Activated naive CD4-positive, alpha-beta T cell treated with anti-CD3 and anti-CD28 coated beads, Interleukin-2, amount 10 ng/mL, durations not matched to agents 7 days and 5 days (primary cell): Measurements from ENCODE around the gene N4BP2.
A peak's percentile ranks its signal among the peaks of the same experiment; 100 is the strongest.
"Not testable (repeated sequence)": the region's sequence is repeated elsewhere in the genome, so short reads cannot be mapped to it uniquely, and the experiment has no call there.

ENCODE experiments used
- CTCF ChIA-PET: fragments of 350-600 bp; sonication (Branson Sonifier 250); formaldehyde crosslinking; loops from one replicate; lab custom pipeline; 2021; ENCODE audit warnings: antibody characterized with exemption; lab: Charles Lee
- DNase-seq: peaks from one replicate; pipeline ENCODE4 v3.0.0-alpha.2; 2020
- H3K27ac Mint-ChIP-seq: one replicate; pipeline ENCODE4 v1.8.0; 2021; ENCODE audit warnings: mild to moderate bottlenecking, moderate library complexity, mixed read lengths
- H3K27me3 Mint-ChIP-seq: one replicate; pipeline ENCODE4 v1.8.0; 2021; ENCODE audit warnings: mild to moderate bottlenecking, mixed read lengths
- H3K36me3 Mint-ChIP-seq: one replicate; pipeline ENCODE4 v1.8.0; 2021; ENCODE audit warnings: mixed read lengths
- H3K4me1 Mint-ChIP-seq: one replicate; pipeline ENCODE4 v1.8.0; 2021; ENCODE audit warnings: mixed read lengths
- H3K4me3 Mint-ChIP-seq: one replicate; pipeline ENCODE4 v1.8.0; 2021; ENCODE audit warnings: mild to moderate bottlenecking, moderate library complexity, mixed read lengths
- H3K9me3 Mint-ChIP-seq: one replicate; pipeline ENCODE4 v1.8.0; 2021; ENCODE audit warnings: mixed read lengths

The N4BP2 gene

DNA sequence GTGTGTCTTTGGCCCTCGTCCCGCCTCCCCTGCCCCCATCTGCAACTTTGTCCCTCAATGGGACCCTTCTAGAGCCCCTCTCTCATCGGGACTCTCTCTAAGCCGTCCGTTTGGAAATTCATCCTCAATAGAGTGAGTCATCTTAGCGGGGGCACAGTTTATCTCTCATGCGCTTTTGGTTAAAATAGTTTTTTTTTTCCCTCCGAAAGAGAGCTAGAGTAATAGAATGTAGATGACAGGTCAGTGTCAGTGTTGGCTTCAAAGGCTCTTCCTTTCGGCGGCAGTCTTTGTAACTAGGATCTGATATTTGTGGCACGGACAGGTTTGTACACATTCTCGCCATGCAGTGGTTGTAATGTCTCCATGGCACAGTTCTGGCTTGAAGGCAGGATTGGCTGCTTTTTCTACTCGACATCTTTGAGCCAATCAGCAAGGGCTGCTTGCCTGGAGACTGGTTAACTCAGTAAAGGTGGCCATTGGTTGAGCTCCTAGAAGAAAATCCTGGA, 989 bp downstream of the N4BP2 start:
- H3K27ac Mint-ChIP-seq, result peak overlapping the region; percentile 98
- CTCF ChIA-PET, result interaction anchor here (0.7 to 3.5 kb wide), 3 partner anchors 29 to 259 kb away, joined by 3 to 16 read pairs (median 3); no protein-coding TSS in a partner anchor
- DNase-seq, result peak; percentile 85
- H3K36me3 Mint-ChIP-seq, result peaks cover 26% of the 10 kb centered on the region
- peaks cover 3% of the 10 kb centered on the region for H3K27me3 Mint-ChIP-seq
- no peaks in the 10 kb centered on the region for H3K9me3 Mint-ChIP-seq
- peak overlapping the region; percentile 96 for H3K4me3 Mint-ChIP-seq
- H3K4me1 Mint-ChIP-seq, result peaks cover 50% of the 10 kb centered on the region

GRCh38 chr4:40058121-40058520, 1.5 kb downstream of the N4BP2 start:
- Mint-ChIP-seq H3K27me3 (peaks cover 3% of the 10 kb centered on the region), H3K9me3 (no peaks in the 10 kb centered on the region), H3K4me3 (peak overlapping the region; percentile 96), H3K4me1 (peaks cover 48% of the 10 kb centered on the region), H3K27ac (peak overlapping the region; percentile 98), H3K36me3 (peaks cover 30% of the 10 kb centered on the region)
- CTCF ChIA-PET, result interaction anchor here (0.7 to 3.5 kb wide), 3 partner anchors 30 to 259 kb away, joined by 3 to 16 read pairs (median 3); no protein-coding TSS in a partner anchor
- no peak for DNase-seq

DNA sequence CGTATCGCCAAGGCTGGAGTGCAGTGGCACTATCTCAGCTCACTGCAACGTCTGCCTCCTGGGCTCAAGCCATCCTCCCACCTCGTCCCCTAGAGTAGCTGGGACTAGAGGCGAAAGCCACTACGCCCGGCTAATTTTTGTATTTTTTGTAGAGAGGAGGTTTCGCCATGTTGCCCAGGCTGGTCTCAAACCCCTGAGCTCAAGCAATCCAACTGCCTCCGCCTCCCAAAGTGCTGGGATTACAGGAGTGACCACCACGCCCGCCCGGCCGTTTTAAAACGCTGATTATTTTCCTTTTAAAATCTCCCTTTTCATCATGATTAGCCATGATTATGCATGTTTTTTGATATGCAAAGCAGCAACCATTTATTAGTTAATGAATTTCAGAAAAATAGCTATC, 2.2 kb downstream of the N4BP2 start:
- CTCF ChIA-PET, result interaction anchor here (1.2 to 3.5 kb wide), 2 partner anchors 258 to 267 kb away, joined by 5 to 16 read pairs; no protein-coding TSS in a partner anchor
- Mint-ChIP-seq H3K27ac (peak overlapping the region; percentile 69), H3K4me3 (peak overlapping the region; percentile 73), H3K9me3 (no peaks in the 10 kb centered on the region), H3K36me3 (peaks cover 36% of the 10 kb centered on the region), H3K27me3 (peaks cover 3% of the 10 kb centered on the region), H3K4me1 (peaks cover 46% of the 10 kb centered on the region)
- no peak for DNase-seq

GRCh38 chr4:40059362-40059761, 2.7 kb downstream of the N4BP2 start:
- Mint-ChIP-seq H3K36me3 (peaks cover 41% of the 10 kb centered on the region), H3K4me3 (peak overlapping the region; percentile 73), H3K9me3 (no peaks in the 10 kb centered on the region), H3K4me1 (peaks cover 45% of the 10 kb centered on the region), H3K27ac (no peak overlapping the region), H3K27me3 (peaks cover 3% of the 10 kb centered on the region)
- DNase-seq, result no peak
- CTCF ChIA-PET, result interaction anchor here (1.2 to 3.5 kb wide), 2 partner anchors 257 to 266 kb away, joined by 5 to 16 read pairs; no protein-coding TSS in a partner anchor

DNA sequence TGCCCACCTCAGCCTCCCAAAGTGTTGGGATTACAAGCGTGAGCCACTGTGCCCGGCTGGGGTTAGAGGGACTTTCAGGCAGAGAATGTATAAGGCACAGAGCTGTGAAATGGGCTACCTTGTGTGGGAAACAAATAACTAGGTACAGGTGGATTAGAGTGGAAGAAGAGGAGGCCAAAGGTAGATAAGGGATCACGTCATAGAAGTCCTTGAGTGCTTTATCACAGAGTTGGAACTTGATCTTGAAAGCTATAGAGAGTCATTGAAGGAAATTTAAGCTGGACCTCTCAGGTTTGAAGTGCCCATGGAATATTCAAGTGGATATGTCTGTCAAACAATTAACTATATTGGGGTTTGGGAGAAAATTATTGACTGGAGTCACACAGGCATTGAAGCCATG, 8.4 kb downstream of the N4BP2 start:
- CTCF ChIA-PET, result interaction anchor here (0.6 kb wide), 1 partner anchor 92 kb away, joined by 4 read pairs; no protein-coding TSS in a partner anchor
- H3K4me1 Mint-ChIP-seq, result peaks cover 61% of the 10 kb centered on the region
- H3K9me3 Mint-ChIP-seq, result no peaks in the 10 kb centered on the region
- peaks cover 68% of the 10 kb centered on the region for H3K36me3 Mint-ChIP-seq
- no peaks in the 10 kb centered on the region for H3K27me3 Mint-ChIP-seq
- no peak overlapping the region for H3K4me3 Mint-ChIP-seq
- no peak overlapping the region for H3K27ac Mint-ChIP-seq
- DNase-seq, result no peak

- Mint-ChIP-seq H3K4me1 (peaks cover 67% of the 10 kb centered on the region), H3K36me3 (peaks cover 64% of the 10 kb centered on the region), H3K27ac (peak overlapping the region; percentile 67), H3K9me3 (no peaks in the 10 kb centered on the region), H3K27me3 (no peaks in the 10 kb centered on the region), H3K4me3 (no peak overlapping the region)
- CTCF ChIA-PET, result interaction anchor here (0.8 kb wide), 1 partner anchor 88 kb away, joined by 3 read pairs; no protein-coding TSS in a partner anchor
- DNase-seq, result no peak
Observed at GRCh38 chr4:40066651-40067050, 10.0 kb downstream of the N4BP2 start.

- Mint-ChIP-seq H3K36me3 (peaks cover 49% of the 10 kb centered on the region), H3K4me3 (no peak overlapping the region), H3K27ac (no peak overlapping the region), H3K27me3 (no peaks in the 10 kb centered on the region), H3K4me1 (peaks cover 49% of the 10 kb centered on the region), H3K9me3 (no peaks in the 10 kb centered on the region)
- no peak for DNase-seq
- CTCF ChIA-PET, result no interaction called here
Observed at GRCh38 chr4:40070387-40070786, 13.7 kb downstream of the N4BP2 start.

DNA sequence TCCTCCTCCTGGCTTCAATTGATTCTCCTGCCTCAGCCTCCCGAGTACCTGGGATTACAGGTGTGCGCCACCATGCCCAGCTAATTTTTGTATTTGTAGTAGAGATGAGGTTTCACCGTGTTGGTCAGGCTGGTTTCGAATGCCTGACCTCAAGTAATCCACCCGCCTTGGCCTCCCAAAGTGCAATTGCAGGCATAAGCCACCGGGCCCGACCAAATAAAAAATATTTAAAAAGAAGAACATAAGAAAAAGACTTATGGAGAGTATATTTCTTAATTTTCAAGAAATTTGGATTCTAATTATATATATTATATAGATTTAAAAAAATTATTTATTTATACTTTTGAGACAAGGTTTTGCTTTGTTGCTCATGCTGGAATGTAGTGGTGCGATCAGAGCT, 29.8 kb downstream of the N4BP2 start:
- no peak overlapping the region for H3K27ac Mint-ChIP-seq
- H3K27me3 Mint-ChIP-seq, result no peaks in the 10 kb centered on the region
- no peak overlapping the region for H3K4me3 Mint-ChIP-seq
- CTCF ChIA-PET, result no interaction called here
- peaks cover 7% of the 10 kb centered on the region for H3K4me1 Mint-ChIP-seq
- peaks cover 29% of the 10 kb centered on the region for H3K36me3 Mint-ChIP-seq
- no peaks in the 10 kb centered on the region for H3K9me3 Mint-ChIP-seq
- DNase-seq, result no peak

DNA sequence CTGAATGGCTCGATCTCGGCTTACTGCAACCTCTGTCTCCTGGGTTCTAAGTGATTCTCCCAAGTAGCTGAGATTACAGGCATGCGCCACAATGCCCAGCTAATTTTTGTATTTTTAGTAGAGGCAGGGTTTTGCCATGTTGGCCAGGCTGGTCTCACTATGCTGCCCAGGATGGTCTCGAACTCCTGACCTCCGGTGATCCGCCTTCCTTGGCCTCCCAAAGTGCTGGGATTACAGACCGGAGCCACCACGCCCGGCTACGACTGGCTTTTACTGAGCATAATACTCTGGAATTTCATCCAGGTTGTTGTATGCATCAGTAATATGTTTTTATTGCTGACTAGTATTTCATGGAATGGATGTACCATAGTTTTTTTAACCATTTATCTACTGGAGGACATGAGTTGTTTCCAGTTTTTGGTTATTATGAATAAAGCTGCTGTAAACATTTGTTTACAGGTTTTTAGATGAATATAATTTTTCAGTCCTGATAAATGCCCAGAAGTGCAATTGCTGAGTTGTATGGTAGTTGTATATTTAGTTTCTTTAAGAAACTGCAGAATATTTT, 31.2 kb downstream of the N4BP2 start:
- Mint-ChIP-seq H3K36me3 (peaks cover 30% of the 10 kb centered on the region), H3K4me1 (peaks cover 7% of the 10 kb centered on the region), H3K27me3 (no peaks in the 10 kb centered on the region), H3K27ac (no peak overlapping the region), H3K4me3 (no peak overlapping the region), H3K9me3 (no peaks in the 10 kb centered on the region)
- CTCF ChIA-PET, result no interaction called here
- DNase-seq, result no peak

DNA sequence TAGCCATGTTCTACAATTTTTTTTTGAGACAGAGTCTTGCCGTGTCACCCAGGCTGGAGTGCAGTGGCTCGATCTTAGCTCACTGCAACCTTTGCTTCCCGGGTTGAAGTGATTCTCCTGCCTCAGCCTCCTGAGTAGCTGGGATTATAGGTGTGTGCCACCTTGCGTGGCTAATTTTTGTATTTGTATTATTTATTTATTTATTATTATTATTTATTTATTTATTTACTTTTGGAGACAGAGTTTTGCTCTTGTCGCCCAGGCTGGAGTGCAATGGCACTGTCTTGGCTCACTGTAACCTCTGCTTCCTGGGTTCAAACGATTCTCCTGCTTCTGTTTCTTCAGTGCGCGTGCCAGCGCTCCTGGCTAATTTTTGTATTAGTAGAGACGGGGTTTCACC, 36.8 kb downstream of the N4BP2 start:
- DNase-seq, H3K4me1 Mint-ChIP-seq, H3K9me3 Mint-ChIP-seq, H3K4me3 Mint-ChIP-seq, H3K27ac Mint-ChIP-seq, CTCF ChIA-PET, H3K27me3 Mint-ChIP-seq: not testable (repeated sequence)
- peaks cover 26% of the 10 kb centered on the region for H3K36me3 Mint-ChIP-seq

GRCh38 chr4:40099010-40099409, 42.4 kb downstream of the N4BP2 start:
- Mint-ChIP-seq H3K4me1 (peaks cover 2% of the 10 kb centered on the region), H3K27me3 (no peaks in the 10 kb centered on the region), H3K4me3 (no peak overlapping the region), H3K36me3 (peaks cover 35% of the 10 kb centered on the region), H3K9me3 (peaks cover 2% of the 10 kb centered on the region), H3K27ac (no peak overlapping the region)
- no peak for DNase-seq
- CTCF ChIA-PET, result no interaction called here

- H3K27me3 Mint-ChIP-seq, H3K9me3 Mint-ChIP-seq, H3K4me1 Mint-ChIP-seq, DNase-seq, H3K4me3 Mint-ChIP-seq, H3K27ac Mint-ChIP-seq, CTCF ChIA-PET: not testable (repeated sequence)
- H3K36me3 Mint-ChIP-seq, result peaks cover 53% of the 10 kb centered on the region
Observed at GRCh38 chr4:40107150-40107549, 50.5 kb downstream of the N4BP2 start.

DNA sequence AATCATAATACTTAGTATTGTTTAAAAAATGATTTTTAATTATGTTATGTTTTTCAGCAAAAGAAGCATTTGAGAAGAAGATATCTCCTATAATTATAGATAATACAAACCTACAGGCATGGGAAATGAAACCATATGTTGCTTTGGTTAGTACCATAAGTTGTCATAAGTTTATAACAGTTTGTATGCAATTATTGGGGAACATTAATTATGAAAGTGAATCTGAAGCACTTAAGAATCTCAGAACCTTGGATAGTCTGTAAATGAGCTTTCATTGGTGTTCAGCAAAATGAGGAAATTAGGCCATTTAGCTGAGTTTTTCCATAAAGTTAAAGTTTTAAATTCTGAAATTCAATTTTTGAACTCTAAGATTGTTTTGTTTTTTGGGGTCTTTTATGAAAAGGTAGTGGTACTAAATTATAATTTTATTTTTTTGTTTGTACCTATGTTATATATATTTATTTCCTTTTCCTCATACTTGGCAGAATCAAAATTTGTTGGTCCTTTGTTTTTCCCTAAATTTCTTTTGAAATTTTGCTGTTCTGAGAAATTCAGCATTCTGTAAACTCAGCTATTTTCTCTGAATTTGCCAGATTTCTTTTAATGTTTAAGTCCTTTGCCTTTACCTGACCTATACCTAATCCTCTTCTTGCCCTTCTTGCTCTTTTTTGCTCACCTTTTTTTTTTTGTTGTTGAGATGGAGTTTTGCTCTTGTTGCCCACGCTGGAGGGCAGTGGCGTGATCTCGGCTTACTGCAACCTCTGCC, 55.6 kb downstream of the N4BP2 start:
- Mint-ChIP-seq H3K4me3 (no peak overlapping the region), H3K27ac (no peak overlapping the region), H3K4me1 (no peaks in the 10 kb centered on the region), H3K36me3 (peaks cover 50% of the 10 kb centered on the region), H3K27me3 (no peaks in the 10 kb centered on the region), H3K9me3 (no peaks in the 10 kb centered on the region)
- no peak for DNase-seq
- CTCF ChIA-PET, result no interaction called here

- no peaks in the 10 kb centered on the region for H3K9me3 Mint-ChIP-seq
- H3K4me1 Mint-ChIP-seq, result no peaks in the 10 kb centered on the region
- no peak for DNase-seq
- peaks cover 54% of the 10 kb centered on the region for H3K36me3 Mint-ChIP-seq
- no peak overlapping the region for H3K4me3 Mint-ChIP-seq
- H3K27ac Mint-ChIP-seq, result no peak overlapping the region
- no peaks in the 10 kb centered on the region for H3K27me3 Mint-ChIP-seq
- CTCF ChIA-PET, result no interaction called here
Observed at GRCh38 chr4:40114206-40114605, 57.6 kb downstream of the N4BP2 start.
